Activated B cell treated with CpG ODN at 0.5 μM for 24 hours (primary cell): ENCODE measurements around the gene CRIP3. TPM values are rescaled to one million over a fixed set of nuclear protein-coding genes. Genes with fewer than 3 reads are reported as not detected.

Source experiments
- ATAC-seq: fragments of 200-7000 bp; cut with Tn5 transposase; one replicate; pipeline ENCODE4 v1.10.0; 2021; ENCODE audit warnings: low read depth, mild to moderate bottlenecking, moderate library complexity
- CTCF ChIA-PET: fragments of 350-600 bp; sonication (Branson Sonifier 250); formaldehyde crosslinking; loops from one replicate; lab custom pipeline; 2021; ENCODE audit warnings: antibody characterized with exemption; lab: Charles Lee
- POLR2A ChIA-PET: fragments of 350-600 bp; sonication (Branson Sonifier 250); formaldehyde crosslinking; loops from one replicate; lab custom pipeline; 2021; ENCODE audit warnings: antibody characterized with exemption; lab: Charles Lee
- DNase-seq: peaks from one replicate; pipeline ENCODE4 v3.0.0; 2022
- H3K27ac Mint-ChIP-seq: one replicate; pipeline ENCODE4 v1.8.0; 2020; ENCODE audit warnings: mixed read lengths
- H3K27me3 Mint-ChIP-seq: one replicate; pipeline ENCODE4 v1.8.0; 2021; ENCODE audit warnings: mixed read lengths
- H3K36me3 Mint-ChIP-seq: one replicate; pipeline ENCODE4 v1.8.0; 2021; ENCODE audit warnings: low read depth, mixed read lengths
- H3K4me1 Mint-ChIP-seq: one replicate; pipeline ENCODE4 v1.8.0; 2021; ENCODE audit warnings: mixed read lengths
- H3K4me3 Mint-ChIP-seq: one replicate; pipeline ENCODE4 v1.8.0; 2020; ENCODE audit warnings: mild to moderate bottlenecking, mixed read lengths
- H3K9me3 Mint-ChIP-seq: one replicate; pipeline ENCODE4 v1.8.0; 2020; ENCODE audit warnings: mixed read lengths
- intact Hi-C: fragments of 100-400 bp; cut with micrococcal nuclease; formaldehyde crosslinking; loops from one replicate; pipeline ENCODE4 v1.15.1; 2024
- total RNA-seq: library from RNA; stranded (reverse); gene quantifications from 2 replicates; pipeline ENCODE4 v1.2.3, GENCODE V29; 2022
- TF ChIP-seq, protein P1 (sequence below): fragments of 200-600 bp; IDR thresholded peaks from one replicate; pipeline ENCODE4 v1.8.0; 2022; ENCODE audit warnings: antibody characterized with exemption, mild to moderate bottlenecking

Gene CRIP3
- total RNA-seq, 1 donor from 2014 or later: 49.9 TPM

GRCh38 chr6:43339168-43339567 is 30.5 kb upstream of the CRIP3 start:
- H3K4me1 Mint-ChIP-seq: peaks cover 52% of the 10 kb centered on the region
- peak overlapping the region; percentile 78 for H3K27ac Mint-ChIP-seq
- ChIA-PET POLR2A (interaction anchor here (0.6 to 5.7 kb wide), 10 partner anchors 13 to 410 kb away, joined by 3 to 39 read pairs (median 6); partner anchors contain the start of genes ABCC10, CNPY3, CRIP3 and ZNF318), CTCF (interaction anchor here (1.1 to 7.4 kb wide), 3 partner anchors 21 to 59 kb away, joined by 4 to 52 read pairs (median 5); partner anchors contain the start of gene CRIP3)
- H3K9me3 Mint-ChIP-seq: no peaks in the 10 kb centered on the region
- peak; percentile 88 for ATAC-seq
- TF ChIP-seq, protein P1, sequence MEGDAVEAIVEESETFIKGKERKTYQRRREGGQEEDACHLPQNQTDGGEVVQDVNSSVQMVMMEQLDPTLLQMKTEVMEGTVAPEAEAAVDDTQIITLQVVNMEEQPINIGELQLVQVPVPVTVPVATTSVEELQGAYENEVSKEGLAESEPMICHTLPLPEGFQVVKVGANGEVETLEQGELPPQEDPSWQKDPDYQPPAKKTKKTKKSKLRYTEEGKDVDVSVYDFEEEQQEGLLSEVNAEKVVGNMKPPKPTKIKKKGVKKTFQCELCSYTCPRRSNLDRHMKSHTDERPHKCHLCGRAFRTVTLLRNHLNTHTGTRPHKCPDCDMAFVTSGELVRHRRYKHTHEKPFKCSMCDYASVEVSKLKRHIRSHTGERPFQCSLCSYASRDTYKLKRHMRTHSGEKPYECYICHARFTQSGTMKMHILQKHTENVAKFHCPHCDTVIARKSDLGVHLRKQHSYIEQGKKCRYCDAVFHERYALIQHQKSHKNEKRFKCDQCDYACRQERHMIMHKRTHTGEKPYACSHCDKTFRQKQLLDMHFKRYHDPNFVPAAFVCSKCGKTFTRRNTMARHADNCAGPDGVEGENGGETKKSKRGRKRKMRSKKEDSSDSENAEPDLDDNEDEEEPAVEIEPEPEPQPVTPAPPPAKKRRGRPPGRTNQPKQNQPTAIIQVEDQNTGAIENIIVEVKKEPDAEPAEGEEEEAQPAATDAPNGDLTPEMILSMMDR: no peak
- peaks cover 91% of the 10 kb centered on the region for H3K36me3 Mint-ChIP-seq
- intact Hi-C loops: loop anchor here (1.0 kb wide), 3 partner anchors 17 to 45 kb away; partner anchors contain the start of gene CRIP3
- H3K27me3 Mint-ChIP-seq: no peaks in the 10 kb centered on the region
- no peak for DNase-seq
- H3K4me3 Mint-ChIP-seq: peak overlapping the region; percentile 51

DNA sequence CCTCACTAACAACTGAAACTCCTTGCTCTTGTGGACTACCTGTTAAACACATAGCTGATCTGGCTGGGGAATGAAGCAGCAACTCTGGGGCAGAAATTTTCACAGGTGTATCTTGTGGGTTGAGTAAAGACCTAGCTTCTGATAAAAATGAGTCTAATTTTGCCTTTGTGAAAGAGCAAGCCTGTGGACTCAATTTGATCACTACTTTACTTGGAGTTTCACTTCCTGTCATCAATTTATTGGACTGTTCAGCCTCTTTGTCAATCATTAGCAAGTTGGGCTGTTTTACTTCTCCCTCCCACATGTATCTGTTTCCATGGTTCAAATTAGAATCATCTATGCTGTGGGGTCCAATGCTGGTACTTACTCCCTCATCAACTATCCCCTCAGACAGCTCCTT is 29.6 kb upstream of the CRIP3 start:
- ChIA-PET CTCF (interaction anchor here (1.1 to 7.4 kb wide), 4 partner anchors 20 to 167 kb away, joined by 3 to 52 read pairs (median 4); partner anchors contain the start of gene CRIP3), POLR2A (interaction anchor here (0.9 to 5.7 kb wide), 12 partner anchors 12 to 409 kb away, joined by 3 to 39 read pairs (median 8); partner anchors contain the start of genes CNPY3, CRIP3 and ZNF318)
- TF ChIP-seq, protein P1: no peak
- H3K4me1 Mint-ChIP-seq: peaks cover 52% of the 10 kb centered on the region
- H3K36me3 Mint-ChIP-seq: peaks cover 84% of the 10 kb centered on the region
- H3K4me3 Mint-ChIP-seq: peak overlapping the region; percentile 33
- intact Hi-C loops: no loop called here
- H3K27me3 Mint-ChIP-seq: no peaks in the 10 kb centered on the region
- H3K9me3 Mint-ChIP-seq: no peaks in the 10 kb centered on the region
- DNase-seq: no peak
- H3K27ac Mint-ChIP-seq: peak overlapping the region; percentile 78
- peak; percentile 45 for ATAC-seq

DNA sequence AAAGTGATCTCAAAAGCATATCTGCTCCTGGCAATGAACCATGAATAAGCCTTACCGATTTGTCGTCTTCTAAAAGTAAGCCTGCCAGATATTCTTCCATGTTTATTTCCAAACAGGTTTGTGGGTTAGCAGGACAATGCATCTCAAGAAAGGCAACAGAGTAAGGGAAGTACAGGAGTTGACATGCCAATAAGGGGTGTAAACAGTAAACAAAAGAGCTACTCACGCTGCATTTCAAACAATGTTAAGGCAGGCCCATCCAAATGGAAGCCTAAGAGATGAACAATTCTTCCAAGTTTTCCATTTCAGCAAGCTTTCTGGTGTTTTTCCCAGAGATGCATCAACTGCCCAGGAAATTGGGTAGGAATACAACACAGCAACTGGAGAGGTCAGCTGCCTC is 27.8 kb upstream of the CRIP3 start:
- ChIA-PET POLR2A (interaction anchor here (1.1 to 5.7 kb wide), 2 partner anchors 14 to 31 kb away, joined by 3 to 39 read pairs; partner anchors contain the start of gene ZNF318), CTCF (interaction anchor here (0.6 to 7.4 kb wide), 2 partner anchors 9 to 27 kb away, joined by 3 to 52 read pairs; partner anchors contain the start of gene CRIP3)
- peaks cover 59% of the 10 kb centered on the region for H3K4me1 Mint-ChIP-seq
- H3K36me3 Mint-ChIP-seq: peaks cover 74% of the 10 kb centered on the region
- intact Hi-C loops: no loop called here
- no peaks in the 10 kb centered on the region for H3K9me3 Mint-ChIP-seq
- DNase-seq (no peak), ATAC-seq (no peak)
- no peak overlapping the region for H3K4me3 Mint-ChIP-seq
- H3K27me3 Mint-ChIP-seq: no peaks in the 10 kb centered on the region
- H3K27ac Mint-ChIP-seq: no peak overlapping the region
- TF ChIP-seq, protein P1: no peak

GRCh38 chr6:43335469-43335868 is 26.8 kb upstream of the CRIP3 start:
- ATAC-seq (no peak), DNase-seq (no peak)
- ChIA-PET POLR2A (interaction anchor here (0.6 to 5.7 kb wide), 2 partner anchors 13 to 32 kb away, joined by 13 to 39 read pairs; partner anchors contain the start of gene ZNF318), CTCF (interaction anchor here (0.7 to 7.4 kb wide), 7 partner anchors 15 to 72 kb away, joined by 3 to 52 read pairs (median 4); partner anchors contain the start of gene CRIP3)
- Mint-ChIP-seq H3K4me1 (peaks cover 64% of the 10 kb centered on the region), H3K27ac (peak overlapping the region; percentile 21), H3K4me3 (no peak overlapping the region), H3K9me3 (no peaks in the 10 kb centered on the region), H3K27me3 (no peaks in the 10 kb centered on the region), H3K36me3 (peaks cover 72% of the 10 kb centered on the region)
- intact Hi-C loops: no loop called here
- TF ChIP-seq, protein P1: no peak
